ENCODE results near the gene ALOX12B. TPM values are rescaled to one million over a fixed set of nuclear protein-coding genes. Genes with fewer than 3 reads are reported as not detected.

Gene ALOX12B
- total and polyA plus RNA-seq, 3 experiments from 2014 or later = 1.3 to 1.9 TPM; not detected in 1

- Mint-ChIP-seq H3K4me3 (peak overlapping the region; percentile 84 to 94 (median 90)), H3K4me1 (peaks cover 51 to 63% (median 59%) of the 10 kb centered on the region in 3 donors)
These were observed 37.8 kb upstream of the ALOX12B start for GRCh38 chr17:8125154-8125946.

GRCh38 chr17:8124350-8125153 lies 37.0 kb upstream of the ALOX12B start:
- Mint-ChIP-seq H3K36me3 (peaks cover 0 to 16% (median 0%) of the 10 kb centered on the region in 3 donors), H3K4me3 (peak overlapping the region; percentile 84 to 94 (median 90)), H3K4me1 (peaks cover 59 to 71% (median 67%) of the 10 kb centered on the region in 3 donors), H3K27ac (peak overlapping the region; percentile 29 to 86 (median 72)), H3K27me3 (peaks cover 25 to 46% of the 10 kb centered on the region in 2 donors), H3K9me3 (peaks cover 0 to 11% (median 2%) of the 10 kb centered on the region in 5 donors)
- H3K9me3 ChIP-seq (ENCODE audit: low read length) = no peaks in the 10 kb centered on the region
- peaks cover 57% of the 10 kb centered on the region for H3K4me1 ChIP-seq (ENCODE audit: insufficient read depth, low read length)
- ChIA-PET POLR2A (interaction anchor here (1.1 to 1.4 kb wide), 5 partner anchors 16 to 124 kb away, joined by 3 to 7 read pairs (median 3); partner anchors contain the start of gene CTC1), CTCF (interaction anchor here (0.6 to 2.7 kb wide), 11 partner anchors 10 to 123 kb away, joined by 3 to 19 read pairs (median 4); partner anchors contain the start of gene CTC1)
- H3K36me3 ChIP-seq (ENCODE audit: insufficient read depth, low read length) = no peaks in the 10 kb centered on the region
- H3K27ac ChIP-seq (ENCODE audit: low read depth, low read length) = no peak overlapping the region
- peak in 2 of 5 donors; percentile 7 to 15 for DNase-seq
- H3K27me3 ChIP-seq (ENCODE audit: insufficient read depth, low read length, poor library complexity, severe bottlenecking) = peaks cover 7% of the 10 kb centered on the region
- peak overlapping the region; percentile 91 for H3K4me3 ChIP-seq (ENCODE audit: low read length)

More at GRCh38 chr17:8125154-8125946, 37.8 kb upstream of the ALOX12B start:
- Mint-ChIP-seq H3K27ac (peak overlapping the region; percentile 16 to 93 (median 70)), H3K9me3 (peaks cover 0 to 5% (median 2%) of the 10 kb centered on the region in 5 donors), H3K36me3 (peaks cover 0 to 14% (median 0%) of the 10 kb centered on the region in 3 donors), H3K27me3 (peaks cover 23 to 39% of the 10 kb centered on the region in 2 donors)
- H3K4me1 ChIP-seq (ENCODE audit: insufficient read depth, low read length) = peaks cover 49% of the 10 kb centered on the region
- H3K27ac ChIP-seq (ENCODE audit: low read depth, low read length) = peak overlapping the region; percentile 24
- H3K9me3 ChIP-seq (ENCODE audit: low read length) = no peaks in the 10 kb centered on the region
- peak; percentile 76 to 89 (median 82) for DNase-seq
- H3K4me3 ChIP-seq (ENCODE audit: low read length) = peak overlapping the region; percentile 91
- POLR2A ChIA-PET = interaction anchor here (1.1 to 1.6 kb wide), 4 partner anchors 31 to 123 kb away, joined by 3 to 7 read pairs (median 4); partner anchors contain the start of gene CTC1
- CTCF ChIA-PET = interaction anchor here (1.2 to 2.7 kb wide), 6 partner anchors 11 to 123 kb away, joined by 4 to 19 read pairs (median 6); partner anchors contain the start of gene CTC1
- H3K36me3 ChIP-seq (ENCODE audit: insufficient read depth, low read length) = no peaks in the 10 kb centered on the region
- peaks cover 7% of the 10 kb centered on the region for H3K27me3 ChIP-seq (ENCODE audit: insufficient read depth, low read length, poor library complexity, severe bottlenecking)

GRCh38 chr17:8123695-8124349 lies 36.3 kb upstream of the ALOX12B start, which contains the start of gene HES7:
HES7 (minus strand) TSS chr17:8124106; CDS start chr17:8124084, 22 bp downstream.
- Histone ChIP-seq H3K4me1 (ENCODE audit: insufficient read depth, low read length) (peaks cover 57% of the 10 kb centered on the region), H3K36me3 (ENCODE audit: insufficient read depth, low read length) (no peaks in the 10 kb centered on the region), H3K27me3 (ENCODE audit: insufficient read depth, low read length, poor library complexity, severe bottlenecking) (peaks cover 7% of the 10 kb centered on the region), H3K4me3 (ENCODE audit: low read length) (peak within 1 kb of the TSS; percentile 91), H3K27ac (ENCODE audit: low read depth, low read length) (no peak within 1 kb of the TSS), H3K9me3 (ENCODE audit: low read length) (no peaks in the 10 kb centered on the region)
- H3K4me1 Mint-ChIP-seq = peaks cover 63 to 78% (median 74%) of the 10 kb centered on the region in 3 donors
- peaks cover 0 to 20% (median 0%) of the 10 kb centered on the region in 3 donors for H3K36me3 Mint-ChIP-seq
- H3K4me3 Mint-ChIP-seq = peak within 1 kb of the TSS; percentile 84 to 94 (median 90)
- peaks cover 0 to 16% (median 7%) of the 10 kb centered on the region in 5 donors for H3K9me3 Mint-ChIP-seq
- H3K27me3 Mint-ChIP-seq = peaks cover 25 to 52% of the 10 kb centered on the region in 2 donors
- peak within 1 kb of the TSS; percentile 33 to 86 (median 82) for H3K27ac Mint-ChIP-seq
- ChIA-PET CTCF (interaction anchor here (0.6 to 2.7 kb wide), 11 partner anchors 9 to 124 kb away, joined by 3 to 19 read pairs (median 4); partner anchors contain the start of gene CTC1), POLR2A (interaction anchor here (0.5 to 2.4 kb wide), 7 partner anchors 15 to 258 kb away, joined by 3 to 9 read pairs (median 4); partner anchors contain the start of gene CTC1)
- no peak for DNase-seq

- no peaks in the 10 kb centered on the region for H3K9me3 ChIP-seq (ENCODE audit: low read length)
- peaks cover 0 to 17% (median 8%) of the 10 kb centered on the region in 5 donors for H3K9me3 Mint-ChIP-seq
- H3K4me3 ChIP-seq (ENCODE audit: low read length) = peak overlapping the region; percentile 91
- DNase-seq = peak in 3 of 5 donors; percentile 41 to 59 (median 49)
- peaks cover 7% of the 10 kb centered on the region for H3K27me3 ChIP-seq (ENCODE audit: insufficient read depth, low read length, poor library complexity, severe bottlenecking)
- CTCF ChIA-PET = interaction anchor here (0.7 to 2.7 kb wide), 5 partner anchors 10 to 177 kb away, joined by 3 to 19 read pairs (median 7); no protein-coding TSS in a partner anchor
- peak overlapping the region; percentile 84 to 94 (median 90) for H3K4me3 Mint-ChIP-seq
- H3K27me3 Mint-ChIP-seq = peaks cover 27 to 59% of the 10 kb centered on the region in 2 donors
- H3K4me1 ChIP-seq (ENCODE audit: insufficient read depth, low read length) = peaks cover 63% of the 10 kb centered on the region
- POLR2A ChIA-PET = interaction anchor here (0.5 to 2.4 kb wide), 7 partner anchors 14 to 258 kb away, joined by 3 to 9 read pairs (median 3); no protein-coding TSS in a partner anchor
- H3K27ac Mint-ChIP-seq = peak overlapping the region in 7 of 8 donors; percentile 8 to 85 (median 58)
- no peaks in the 10 kb centered on the region for H3K36me3 ChIP-seq (ENCODE audit: insufficient read depth, low read length)
- H3K27ac ChIP-seq (ENCODE audit: low read depth, low read length) = no peak overlapping the region
- peaks cover 0 to 24% (median 0%) of the 10 kb centered on the region in 3 donors for H3K36me3 Mint-ChIP-seq
- H3K4me1 Mint-ChIP-seq = peaks cover 69 to 85% (median 81%) of the 10 kb centered on the region in 3 donors
These were observed 35.6 kb upstream of the ALOX12B start for GRCh38 chr17:8122924-8123694.

GRCh38 chr17:8122422-8122923 lies 35.0 kb upstream of the ALOX12B start:
- Histone ChIP-seq H3K9me3 (ENCODE audit: low read length) (no peaks in the 10 kb centered on the region), H3K4me3 (ENCODE audit: low read length) (peak overlapping the region; percentile 91), H3K4me1 (ENCODE audit: insufficient read depth, low read length) (peaks cover 69% of the 10 kb centered on the region), H3K36me3 (ENCODE audit: insufficient read depth, low read length) (no peaks in the 10 kb centered on the region), H3K27me3 (ENCODE audit: insufficient read depth, low read length, poor library complexity, severe bottlenecking) (peaks cover 7% of the 10 kb centered on the region), H3K27ac (ENCODE audit: low read depth, low read length) (no peak overlapping the region)
- CTCF ChIA-PET = interaction anchor here (0.7 to 2.7 kb wide), 8 partner anchors 10 to 178 kb away, joined by 3 to 19 read pairs (median 4); no protein-coding TSS in a partner anchor
- Mint-ChIP-seq H3K27ac (peak overlapping the region in 4 of 8 donors; percentile 14 to 85 (median 58)), H3K9me3 (peaks cover 0 to 17% (median 8%) of the 10 kb centered on the region in 5 donors), H3K36me3 (peaks cover 0 to 24% (median 0%) of the 10 kb centered on the region in 3 donors), H3K4me3 (peak overlapping the region; percentile 84 to 94 (median 90)), H3K27me3 (peaks cover 28 to 59% of the 10 kb centered on the region in 2 donors), H3K4me1 (peaks cover 74 to 91% (median 87%) of the 10 kb centered on the region in 3 donors)
- POLR2A ChIA-PET = interaction anchor here (0.5 to 2.4 kb wide), 7 partner anchors 13 to 99 kb away, joined by 3 to 9 read pairs (median 3); no protein-coding TSS in a partner anchor
- peak in 1 of 5 donors; percentile 12 for DNase-seq
